ENCODE measurements around the gene TMEM200B.

GRCh38 chr1:29096231-29096886 is 27.3 kb downstream of the TMEM200B start:
- no peak for TF ChIP-seq CTCF (conservative IDR thresholded peaks at IDR 0.05; ENCODE audit: low read depth in 2 of 2)
- no peak for TF ChIP-seq JUNB (IDR thresholded peaks at IDR 0.05; ENCODE audit: unreplicated experiment)
- no peak for TF ChIP-seq EZH2 (IDR thresholded peaks at IDR 0.05; ENCODE audit: low read depth, unreplicated experiment)
- no peak for TF ChIP-seq EZH2phosphoT487 (IDR thresholded peaks at IDR 0.05; ENCODE audit: unreplicated experiment)
- TF ChIP-seq REST (IDR thresholded peaks at IDR 0.05; ENCODE audit: unreplicated experiment) = no peak
- TF ChIP-seq POLR2AphosphoS5 (IDR thresholded peaks at IDR 0.05; ENCODE audit: low read depth) = no peak
- no peak for TF ChIP-seq CREB1 (CRISPR knock-in tag; IDR thresholded peaks at IDR 0.05; ENCODE audit: low read depth)
- TF ChIP-seq ETS1 (IDR thresholded peaks at IDR 0.05) = no peak

Data from GM23338 (cell line).